ENCODE results near the gene KCNMB2. TPM values are rescaled to one million over a fixed set of nuclear protein-coding genes. Genes with fewer than 3 reads are reported as not detected.
A peak's percentile ranks its signal among the peaks of the same experiment; 100 is the strongest.

The KCNMB2 gene
- total RNA-seq = 0.52 and 2.4 TPM in 2 replicates
- not detected in 2 replicates for polyA plus RNA-seq

DNA sequence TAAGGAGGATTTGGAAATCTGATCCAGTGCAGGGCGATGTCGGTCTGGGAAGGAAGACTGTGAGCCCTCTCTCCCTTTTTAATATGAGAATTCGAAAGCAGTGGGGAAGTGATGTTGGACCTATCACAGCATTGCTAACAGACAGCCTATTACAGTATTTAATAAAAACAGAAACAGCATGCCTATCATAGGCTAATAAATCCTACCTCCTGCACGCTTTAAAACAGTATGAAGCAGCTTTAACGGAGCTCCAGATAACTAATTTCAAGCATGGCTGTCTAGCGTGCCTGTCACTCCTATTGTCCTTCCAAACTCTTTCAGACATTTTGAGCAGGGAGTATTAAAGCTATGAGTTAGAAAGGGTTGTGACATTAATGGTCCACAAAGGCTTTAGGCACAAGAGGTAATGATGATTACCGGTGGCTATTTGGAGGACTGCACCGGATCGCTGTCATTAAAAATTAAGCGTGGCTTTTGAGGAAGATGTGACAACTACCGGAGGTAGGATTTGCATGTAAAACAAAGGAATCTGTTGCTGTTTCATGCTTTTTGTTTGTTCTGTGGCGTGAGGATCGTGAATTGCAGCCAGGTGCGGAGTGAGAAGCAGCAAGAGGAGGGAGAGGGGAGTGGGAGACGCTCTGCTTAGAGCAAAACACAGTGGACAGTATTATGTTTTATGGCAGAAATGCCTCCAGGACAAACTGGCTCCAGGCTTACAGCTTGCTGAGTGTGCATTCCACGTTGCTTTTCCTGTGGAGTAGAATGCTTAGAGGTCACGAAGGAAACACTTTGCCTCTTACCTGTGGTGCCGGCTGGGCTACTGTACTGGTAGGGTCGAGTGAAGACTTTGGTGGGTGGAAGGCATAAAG is at the start of gene KCNMB2:
KCNMB2 (plus strand) TSS at position 226 of the 869 bp plus-strand sequence.
- peak; percentile 15 for DNase-seq (ENCODE audit: low spot score)
- Histone ChIP-seq H3K4me3 (peak within 1 kb of the TSS; percentile 12), H3K36me3 (replicated peaks; ENCODE audit: insufficient read depth, low read depth) (no peaks in the 10 kb centered on the region), H3K9me2 (replicated peaks; ENCODE audit: insufficient read depth) (no peaks in the 10 kb centered on the region), H3K79me2 (no peaks in the 10 kb centered on the region), H3K9me3 (ENCODE audit: low read depth) (no peaks in the 10 kb centered on the region), H3K27ac (no peak within 1 kb of the TSS), H3K4me2 (peak within 1 kb of the TSS; percentile 85), H3K4me1 (ENCODE audit: insufficient read depth) (no peaks in the 10 kb centered on the region), H4K20me1 (ENCODE audit: insufficient read depth, poor library complexity, severe bottlenecking) (no peaks in the 10 kb centered on the region), H3K27me3 (peaks cover 6% of the 10 kb centered on the region), H2AFZ (peak within 1 kb of the TSS; percentile 69)
- TF ChIP-seq EZH2 (IDR thresholded peaks at IDR 0.05; ENCODE audit: borderline replicate concordance) (no peak), EZH2phosphoT487 (IDR thresholded peaks at IDR 0.05; ENCODE audit: low read depth, severe bottlenecking, unreplicated experiment) (no peak), CTCF (IDR thresholded peaks at IDR 0.05; ENCODE audit: poor library complexity) (no peak)
- 9% methylated on average over 19 of the region's 19 CpGs for WGBS (ENCODE audit: low lambda C conversion rate, missing lambda C conversion rate)

- Histone ChIP-seq H3K4me2 (no peak overlapping the region), H4K20me1 (ENCODE audit: insufficient read depth, poor library complexity, severe bottlenecking) (no peaks in the 10 kb centered on the region), H3K79me2 (no peaks in the 10 kb centered on the region), H3K9me2 (replicated peaks; ENCODE audit: insufficient read depth) (no peaks in the 10 kb centered on the region), H3K9me3 (ENCODE audit: low read depth) (no peaks in the 10 kb centered on the region), H3K27ac (no peak overlapping the region), H2AFZ (no peak overlapping the region), H3K4me1 (ENCODE audit: insufficient read depth) (no peaks in the 10 kb centered on the region), H3K36me3 (replicated peaks; ENCODE audit: insufficient read depth, low read depth) (no peaks in the 10 kb centered on the region), H3K4me3 (no peak overlapping the region), H3K27me3 (no peaks in the 10 kb centered on the region)
- DNase-seq (ENCODE audit: low spot score) = no peak
- TF ChIP-seq CTCF (IDR thresholded peaks at IDR 0.05; ENCODE audit: poor library complexity) (no peak), EZH2 (IDR thresholded peaks at IDR 0.05; ENCODE audit: borderline replicate concordance) (no peak), EZH2phosphoT487 (IDR thresholded peaks at IDR 0.05; ENCODE audit: low read depth, severe bottlenecking, unreplicated experiment) (no peak)
Observed at GRCh38 chr3:178486903-178487302, 49.3 kb upstream of the KCNMB2 start.

- Histone ChIP-seq H3K36me3 (replicated peaks; ENCODE audit: insufficient read depth, low read depth) (no peaks in the 10 kb centered on the region), H3K27ac (no peak overlapping the region), H3K4me1 (ENCODE audit: insufficient read depth) (no peaks in the 10 kb centered on the region), H4K20me1 (ENCODE audit: insufficient read depth, poor library complexity, severe bottlenecking) (no peaks in the 10 kb centered on the region), H3K4me3 (no peak overlapping the region), H3K4me2 (no peak overlapping the region), H3K9me2 (replicated peaks; ENCODE audit: insufficient read depth) (no peaks in the 10 kb centered on the region), H3K27me3 (no peaks in the 10 kb centered on the region), H3K9me3 (ENCODE audit: low read depth) (no peaks in the 10 kb centered on the region), H2AFZ (no peak overlapping the region), H3K79me2 (no peaks in the 10 kb centered on the region)
- WGBS (ENCODE audit: low lambda C conversion rate, missing lambda C conversion rate) = 85% methylated on average over 3 of the region's 3 CpGs
- TF ChIP-seq CTCF (IDR thresholded peaks at IDR 0.05; ENCODE audit: poor library complexity) (no peak), EZH2phosphoT487 (IDR thresholded peaks at IDR 0.05; ENCODE audit: low read depth, severe bottlenecking, unreplicated experiment) (no peak), EZH2 (IDR thresholded peaks at IDR 0.05; ENCODE audit: borderline replicate concordance) (no peak)
- no peak for DNase-seq (ENCODE audit: low spot score)
Observed at GRCh38 chr3:178487752-178488151, 48.5 kb upstream of the KCNMB2 start.

All from hepatocyte (in vitro differentiated cells).